Measurements from ENCODE around the gene TNNT1.

The TNNT1 gene

DNA sequence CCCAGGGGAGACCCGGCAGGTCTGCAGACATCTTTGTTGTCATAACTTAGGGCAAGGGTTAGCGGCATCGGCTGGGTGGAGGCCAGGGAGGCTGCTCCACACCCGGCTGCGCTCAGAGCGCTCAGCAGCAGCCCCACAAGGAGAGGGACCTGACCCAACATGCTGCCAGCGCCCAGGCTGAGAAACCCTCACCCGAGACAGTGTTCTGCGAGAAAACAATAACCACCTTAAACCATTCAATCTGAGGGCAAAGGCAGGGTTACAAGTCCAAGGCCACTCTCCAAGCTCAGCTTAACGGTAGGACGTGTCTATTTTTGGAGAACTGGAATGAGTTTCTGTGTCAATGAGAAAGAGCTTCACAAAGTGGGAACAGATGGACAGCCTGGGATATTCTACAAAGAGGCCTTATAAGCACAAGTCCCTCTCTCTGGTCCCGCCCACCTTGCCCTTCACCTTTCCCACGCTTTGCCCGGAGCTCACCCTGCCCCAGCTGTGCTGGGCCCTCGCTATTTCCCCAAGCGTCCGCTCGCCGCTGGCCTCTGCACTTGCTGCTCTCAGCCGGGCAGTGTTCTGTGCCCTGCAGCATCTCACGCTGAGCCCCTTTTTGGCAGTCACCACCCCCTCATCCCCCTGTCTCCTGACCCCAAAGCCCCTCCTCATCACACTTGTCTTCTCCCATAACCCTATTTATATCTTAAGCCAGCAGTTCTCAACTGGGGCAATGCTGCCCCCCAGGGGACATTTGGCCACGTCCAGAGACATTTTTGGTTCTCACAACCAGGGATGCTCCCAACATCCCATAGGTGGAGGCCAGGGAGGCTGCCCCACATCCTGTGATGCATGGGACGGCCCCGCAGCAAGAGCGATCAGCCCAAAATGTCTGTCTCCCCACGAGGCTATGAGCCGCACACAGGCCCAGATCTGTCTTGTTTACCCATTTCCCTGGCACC is 49.2 kb downstream of the TNNT1 start:
- Histone ChIP-seq H3K27me3 (ENCODE audit: low read length) (no peaks in the 10 kb centered on the region), H3K79me2 (ENCODE audit: insufficient read depth, low read length) (peaks cover 6% of the 10 kb centered on the region; the same call in 1 of the 2 replicates), H2AFZ (ENCODE audit: low read depth, low read length, severe bottlenecking) (no peak overlapping the region), H4K20me1 (ENCODE audit: low read depth, low read length) (no peaks in the 10 kb centered on the region), H3K4me3 (ENCODE audit: insufficient read depth, low read length, poor library complexity, severe bottlenecking) (no peak overlapping the region), H3K9me2 (replicated peaks; ENCODE audit: insufficient read depth, low read length) (no peaks in the 10 kb centered on the region), H3K9me3 (ENCODE audit: insufficient read depth, low read length) (no peaks in the 10 kb centered on the region), H3K36me3 (ENCODE audit: low read length) (0 out of 2 replicates have a peak, but pooled peaks cover 4% of the 10 kb centered on the region), H3K4me2 (ENCODE audit: low read depth, low read length, poor library complexity, severe bottlenecking) (no peak overlapping the region), H3K9ac (ENCODE audit: low read length) (no peak overlapping the region), H3K27ac (ENCODE audit: low read depth, low read length) (no peak overlapping the region), H3F3A (ENCODE audit: insufficient read depth) (no peaks in the 10 kb centered on the region)
- TF ChIP-seq, protein P1, sequence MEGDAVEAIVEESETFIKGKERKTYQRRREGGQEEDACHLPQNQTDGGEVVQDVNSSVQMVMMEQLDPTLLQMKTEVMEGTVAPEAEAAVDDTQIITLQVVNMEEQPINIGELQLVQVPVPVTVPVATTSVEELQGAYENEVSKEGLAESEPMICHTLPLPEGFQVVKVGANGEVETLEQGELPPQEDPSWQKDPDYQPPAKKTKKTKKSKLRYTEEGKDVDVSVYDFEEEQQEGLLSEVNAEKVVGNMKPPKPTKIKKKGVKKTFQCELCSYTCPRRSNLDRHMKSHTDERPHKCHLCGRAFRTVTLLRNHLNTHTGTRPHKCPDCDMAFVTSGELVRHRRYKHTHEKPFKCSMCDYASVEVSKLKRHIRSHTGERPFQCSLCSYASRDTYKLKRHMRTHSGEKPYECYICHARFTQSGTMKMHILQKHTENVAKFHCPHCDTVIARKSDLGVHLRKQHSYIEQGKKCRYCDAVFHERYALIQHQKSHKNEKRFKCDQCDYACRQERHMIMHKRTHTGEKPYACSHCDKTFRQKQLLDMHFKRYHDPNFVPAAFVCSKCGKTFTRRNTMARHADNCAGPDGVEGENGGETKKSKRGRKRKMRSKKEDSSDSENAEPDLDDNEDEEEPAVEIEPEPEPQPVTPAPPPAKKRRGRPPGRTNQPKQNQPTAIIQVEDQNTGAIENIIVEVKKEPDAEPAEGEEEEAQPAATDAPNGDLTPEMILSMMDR (IDR thresholded peaks at IDR 0.05; ENCODE audit: insufficient read depth, low read length, poor library complexity, severe bottlenecking), result no peak
- TF ChIP-seq EZH2phosphoT487 (conservative IDR thresholded peaks at IDR 0.05; ENCODE audit: low read length), result no peak

DNA sequence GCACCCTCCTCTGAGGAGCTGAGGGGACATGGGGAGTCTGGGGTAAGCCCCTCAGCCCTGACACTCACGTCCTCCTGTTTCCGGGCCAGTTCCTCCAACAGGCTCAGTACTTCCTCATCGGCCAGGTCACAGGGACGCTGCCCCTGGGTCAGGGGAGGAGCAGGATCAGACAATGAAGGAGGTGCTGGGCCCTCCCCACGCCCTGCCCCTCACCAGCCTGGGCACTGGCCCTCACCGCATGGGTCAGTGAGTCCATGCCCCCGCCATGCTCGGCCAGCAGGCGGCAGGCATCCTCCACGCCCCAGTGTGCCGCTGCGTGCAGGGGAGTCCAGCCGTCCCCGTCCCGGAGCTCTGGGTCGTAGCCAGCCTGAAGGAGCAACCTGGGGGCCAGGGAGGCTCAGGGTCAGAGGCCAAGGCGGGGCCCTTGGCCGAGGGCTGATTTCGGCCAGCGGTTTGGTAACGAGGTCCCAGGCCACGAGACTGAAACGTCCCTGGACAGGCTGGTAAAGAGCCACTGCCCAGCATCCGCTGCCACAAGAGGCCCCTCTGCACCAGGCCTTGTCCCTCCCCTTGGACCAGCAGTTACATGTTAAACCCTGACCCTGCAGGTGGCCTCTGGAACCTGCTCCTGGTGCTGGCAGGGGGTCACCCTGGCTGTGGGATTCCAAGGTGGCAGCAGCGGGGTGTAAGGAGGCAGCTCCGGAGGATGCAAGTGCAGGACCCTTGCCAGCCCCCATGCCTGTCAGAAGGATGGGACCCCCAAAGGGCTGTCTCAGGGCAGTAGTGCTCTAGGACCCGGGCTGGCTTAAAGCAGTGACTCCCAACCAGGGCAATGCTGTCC is 50.1 kb downstream of the TNNT1 start:
- no peaks in the 10 kb centered on the region for H3K9me3 ChIP-seq (ENCODE audit: insufficient read depth, low read length)
- H3K27me3 ChIP-seq (ENCODE audit: low read length), result no peaks in the 10 kb centered on the region
- no peak overlapping the region for H3K4me2 ChIP-seq (ENCODE audit: low read depth, low read length, poor library complexity, severe bottlenecking)
- H3K9ac ChIP-seq (ENCODE audit: low read length), result no peak overlapping the region
- H3K9me2 ChIP-seq (replicated peaks; ENCODE audit: insufficient read depth, low read length), result no peaks in the 10 kb centered on the region
- H3K27ac ChIP-seq (ENCODE audit: low read depth, low read length), result no peak overlapping the region
- TF ChIP-seq, protein P1 (IDR thresholded peaks at IDR 0.05; ENCODE audit: insufficient read depth, low read length, poor library complexity, severe bottlenecking), result no peak
- TF ChIP-seq EZH2phosphoT487 (conservative IDR thresholded peaks at IDR 0.05; ENCODE audit: low read length), result no peak
- no peak overlapping the region for H3K4me3 ChIP-seq (ENCODE audit: insufficient read depth, low read length, poor library complexity, severe bottlenecking)
- no peak overlapping the region for H2AFZ ChIP-seq (ENCODE audit: low read depth, low read length, severe bottlenecking)
- H4K20me1 ChIP-seq (ENCODE audit: low read depth, low read length), result no peaks in the 10 kb centered on the region
- H3K36me3 ChIP-seq (ENCODE audit: low read length), result 0 out of 2 replicates have a peak, but pooled peaks cover 4% of the 10 kb centered on the region
- H3F3A ChIP-seq (ENCODE audit: insufficient read depth), result no peaks in the 10 kb centered on the region
- peaks cover 6% of the 10 kb centered on the region; the same call in 1 of the 2 replicates for H3K79me2 ChIP-seq (ENCODE audit: insufficient read depth, low read length)

DNA sequence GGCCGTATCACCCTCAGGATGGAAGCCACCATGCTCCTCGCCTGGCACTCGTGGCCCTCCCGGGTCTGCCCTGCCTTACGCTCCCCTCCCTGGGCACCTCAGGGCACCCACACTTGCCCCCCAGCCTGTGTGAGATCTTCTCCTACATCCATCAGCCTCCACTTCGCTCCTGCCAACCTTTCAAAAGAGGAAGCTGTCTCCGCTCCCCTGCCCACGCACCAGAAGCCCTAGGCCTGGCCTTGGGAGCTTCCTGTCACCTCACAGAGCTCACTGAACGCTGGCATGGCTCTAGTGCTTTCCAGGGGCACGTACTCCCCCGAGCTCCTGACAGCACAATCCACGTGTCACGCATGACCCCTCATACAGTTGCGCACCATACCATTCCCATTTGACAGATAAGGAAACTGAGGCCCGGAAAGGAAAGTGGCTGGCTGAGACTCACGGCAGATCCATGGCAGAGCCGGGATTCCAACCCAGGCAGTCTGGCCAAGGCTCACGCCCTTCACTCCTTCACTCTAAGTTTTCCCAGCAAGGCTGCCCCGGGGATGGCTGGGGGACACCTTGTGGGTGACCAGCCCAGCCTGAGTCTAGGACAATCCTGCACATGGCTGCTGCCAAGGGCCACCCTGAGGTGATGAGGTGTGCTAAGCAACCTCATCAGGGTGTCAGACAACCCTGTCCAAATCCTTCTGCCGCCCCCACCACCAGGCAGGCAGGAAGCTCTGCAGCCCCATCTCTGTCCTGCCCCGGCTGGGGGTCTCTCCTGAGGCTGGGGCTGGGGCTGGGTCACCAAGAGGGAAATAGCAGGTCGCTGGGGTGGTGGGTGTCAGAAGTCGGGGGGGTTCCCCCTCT is 50.9 kb downstream of the TNNT1 start:
- Histone ChIP-seq H2AFZ (ENCODE audit: low read depth, low read length, severe bottlenecking) (no peak overlapping the region), H4K20me1 (ENCODE audit: low read depth, low read length) (no peaks in the 10 kb centered on the region), H3K27me3 (ENCODE audit: low read length) (no peaks in the 10 kb centered on the region), H3K36me3 (ENCODE audit: low read length) (0 out of 2 replicates have a peak, but pooled peaks cover 1% of the 10 kb centered on the region), H3K79me2 (ENCODE audit: insufficient read depth, low read length) (peaks cover 6% of the 10 kb centered on the region; the same call in 1 of the 2 replicates), H3K27ac (ENCODE audit: low read depth, low read length) (no peak overlapping the region), H3F3A (ENCODE audit: insufficient read depth) (no peaks in the 10 kb centered on the region), H3K9me3 (ENCODE audit: insufficient read depth, low read length) (no peaks in the 10 kb centered on the region), H3K9me2 (replicated peaks; ENCODE audit: insufficient read depth, low read length) (no peaks in the 10 kb centered on the region), H3K9ac (ENCODE audit: low read length) (no peak overlapping the region), H3K4me2 (ENCODE audit: low read depth, low read length, poor library complexity, severe bottlenecking) (no peak overlapping the region), H3K4me3 (ENCODE audit: insufficient read depth, low read length, poor library complexity, severe bottlenecking) (no peak overlapping the region)
- TF ChIP-seq, protein P1 (IDR thresholded peaks at IDR 0.05; ENCODE audit: insufficient read depth, low read length, poor library complexity, severe bottlenecking), result no peak
- TF ChIP-seq EZH2phosphoT487 (conservative IDR thresholded peaks at IDR 0.05; ENCODE audit: low read length), result no peak
